Measurements from ENCODE around the gene CA4.

Gene CA4

DNA sequence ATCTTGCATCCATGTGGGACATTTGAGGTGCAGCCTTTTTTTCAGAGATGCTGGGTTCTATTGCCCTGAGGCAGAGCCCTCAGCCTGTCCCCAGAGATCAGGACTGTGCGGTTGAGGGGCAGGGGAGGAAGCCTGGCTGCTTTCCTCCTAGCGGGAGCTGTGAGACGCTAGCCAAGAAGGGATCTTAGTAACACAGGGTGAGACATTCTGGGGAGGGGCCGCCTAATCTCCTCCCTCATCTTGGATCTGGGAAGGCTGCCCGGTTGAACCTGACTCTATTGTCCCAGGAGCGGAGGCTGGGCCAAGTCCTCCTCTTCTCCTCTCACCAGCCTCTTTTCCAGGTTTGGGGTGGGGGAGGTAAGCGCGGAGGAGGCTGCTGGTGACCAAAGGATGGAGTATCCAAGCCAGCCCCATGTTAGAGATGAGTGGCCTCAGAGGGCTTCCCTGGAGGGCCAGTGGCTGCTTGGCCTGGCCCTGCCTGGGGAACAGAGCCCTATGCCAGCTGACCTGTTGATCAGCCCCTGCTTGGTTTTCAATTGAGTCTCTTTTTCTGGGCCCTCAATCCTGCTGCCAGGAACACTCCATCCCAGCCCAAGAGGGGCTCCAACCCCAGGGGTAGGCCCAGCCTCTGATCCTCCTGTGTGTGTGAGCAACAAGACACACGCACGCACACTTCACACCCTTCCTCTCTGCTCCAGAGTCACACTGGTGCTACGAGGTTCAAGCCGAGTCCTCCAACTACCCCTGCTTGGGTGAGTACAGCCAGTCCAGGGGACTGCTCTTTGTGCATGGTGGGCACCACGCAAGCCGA is 5.0 kb downstream of the CA4 start:
- in situ Hi-C loops (cut with MboI; ENCODE audit: low sequenced_read_pairs), result no loop called here

DNA sequence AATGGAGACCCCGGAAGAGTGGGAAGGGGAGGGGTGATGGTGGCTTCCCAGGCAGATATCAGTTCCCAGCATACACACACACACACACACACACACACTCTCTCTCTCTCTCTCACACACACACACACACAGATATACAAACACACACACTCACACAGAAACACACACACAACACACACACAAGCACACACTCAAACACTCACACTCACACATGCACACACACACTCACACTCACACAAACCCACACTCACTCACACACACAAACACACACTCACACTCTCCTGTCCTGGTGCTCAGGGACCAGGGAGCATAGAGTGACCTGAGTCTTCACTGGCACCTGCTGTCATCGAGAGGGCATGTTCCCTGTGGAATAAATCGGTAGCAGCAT is 5.6 kb downstream of the CA4 start:
- in situ Hi-C loops (cut with MboI; ENCODE audit: low sequenced_read_pairs), result no loop called here

DNA sequence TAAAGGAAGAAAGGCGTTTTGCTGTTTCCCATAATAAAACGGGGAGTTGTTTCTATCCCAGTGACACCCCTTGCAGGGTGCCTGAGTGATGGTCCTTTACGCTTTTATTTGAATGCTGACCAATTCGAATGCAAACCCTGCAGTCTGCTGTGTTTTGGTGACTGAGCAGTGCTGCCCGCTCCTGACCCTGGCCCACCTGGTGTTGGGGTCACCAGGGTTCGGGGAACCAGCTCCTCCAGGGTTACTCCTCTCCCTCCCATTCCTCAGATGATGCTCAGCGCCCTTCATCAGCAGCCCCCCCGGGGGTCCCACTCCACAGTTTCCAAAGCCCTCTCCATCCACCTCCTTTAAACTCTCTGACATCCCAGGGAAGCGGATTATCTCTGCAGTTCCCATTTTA is 6.0 kb downstream of the CA4 start:
- in situ Hi-C loops (cut with MboI; ENCODE audit: low sequenced_read_pairs), result no loop called here

DNA sequence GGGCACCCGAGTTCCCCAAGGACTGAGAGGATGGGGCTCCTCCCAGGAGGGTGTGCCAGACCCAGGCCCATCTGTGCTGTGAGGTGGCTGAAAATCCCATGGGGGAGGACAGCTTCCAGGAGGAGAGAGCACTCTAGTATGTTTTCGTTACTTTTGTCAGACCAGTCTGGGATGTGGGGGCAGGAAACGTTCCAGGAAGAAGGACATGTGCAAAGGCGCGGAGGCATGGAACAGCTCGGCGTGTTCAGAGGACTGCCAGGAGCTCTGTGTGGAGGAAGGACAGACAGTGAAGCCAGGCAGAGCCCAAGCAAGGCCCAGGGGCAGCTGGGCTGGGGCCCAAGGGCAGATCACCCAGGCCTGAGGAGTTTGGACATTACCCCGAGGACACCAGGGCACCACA is 7.0 kb downstream of the CA4 start:
- in situ Hi-C loops (cut with MboI; ENCODE audit: low sequenced_read_pairs), result no loop called here

DNA sequence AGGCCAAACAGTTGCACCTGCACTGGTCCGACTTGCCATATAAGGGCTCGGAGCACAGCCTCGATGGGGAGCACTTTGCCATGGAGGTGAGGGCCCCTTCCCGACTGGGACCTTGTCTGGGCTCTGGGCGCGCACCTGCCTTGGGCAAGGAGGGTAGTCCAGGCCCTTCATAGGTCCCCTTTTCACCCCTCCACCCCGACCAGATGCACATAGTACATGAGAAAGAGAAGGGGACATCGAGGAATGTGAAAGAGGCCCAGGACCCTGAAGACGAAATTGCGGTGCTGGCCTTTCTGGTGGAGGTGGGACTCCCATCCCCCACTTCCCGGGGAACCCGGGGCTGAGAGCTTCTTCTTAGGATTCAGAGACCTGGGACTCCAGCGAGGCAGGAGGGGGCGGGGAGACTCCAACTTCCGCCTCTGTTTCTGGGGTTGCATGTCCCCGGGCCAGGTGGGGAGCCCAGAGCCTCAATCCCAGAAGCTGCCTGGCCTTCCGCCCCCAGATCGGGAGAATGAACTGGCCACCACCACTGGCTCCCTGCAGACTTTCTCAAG is 7.8 kb downstream of the CA4 start:
- in situ Hi-C loops (cut with MboI; ENCODE audit: low sequenced_read_pairs), result no loop called here

- in situ Hi-C loops (cut with MboI; ENCODE audit: low sequenced_read_pairs), result no loop called here
These were observed 9.1 kb downstream of the CA4 start for GRCh38 chr17:60158751-60159478.

DNA sequence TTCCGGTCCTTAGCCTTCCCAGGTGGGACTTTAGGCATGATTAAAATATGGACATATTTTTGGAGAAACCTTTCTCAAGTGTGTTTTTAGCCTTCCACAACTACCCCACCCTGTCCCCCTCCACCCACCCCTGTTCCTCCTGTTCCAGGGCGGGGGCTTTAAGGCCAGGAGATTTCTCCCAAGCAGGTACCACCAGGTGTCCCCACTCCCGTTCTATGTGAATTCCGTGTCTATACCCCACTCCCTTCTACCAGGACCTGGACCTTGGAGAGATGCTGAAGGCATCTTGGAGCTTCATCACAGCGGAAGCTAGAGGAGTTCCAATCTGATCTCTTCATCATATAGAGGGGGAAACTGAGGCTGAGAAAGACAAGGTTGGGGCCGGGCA is 9.7 kb downstream of the CA4 start:
- in situ Hi-C loops (cut with MboI; ENCODE audit: low sequenced_read_pairs), result no loop called here

- in situ Hi-C loops (cut with MboI; ENCODE audit: low sequenced_read_pairs), result no loop called here
These were observed 11.2 kb downstream of the CA4 start for GRCh38 chr17:60160829-60161501.

- in situ Hi-C loops (cut with MboI; ENCODE audit: low sequenced_read_pairs), result no loop called here
These were observed 12.0 kb downstream of the CA4 start for GRCh38 chr17:60161598-60162330.

DNA sequence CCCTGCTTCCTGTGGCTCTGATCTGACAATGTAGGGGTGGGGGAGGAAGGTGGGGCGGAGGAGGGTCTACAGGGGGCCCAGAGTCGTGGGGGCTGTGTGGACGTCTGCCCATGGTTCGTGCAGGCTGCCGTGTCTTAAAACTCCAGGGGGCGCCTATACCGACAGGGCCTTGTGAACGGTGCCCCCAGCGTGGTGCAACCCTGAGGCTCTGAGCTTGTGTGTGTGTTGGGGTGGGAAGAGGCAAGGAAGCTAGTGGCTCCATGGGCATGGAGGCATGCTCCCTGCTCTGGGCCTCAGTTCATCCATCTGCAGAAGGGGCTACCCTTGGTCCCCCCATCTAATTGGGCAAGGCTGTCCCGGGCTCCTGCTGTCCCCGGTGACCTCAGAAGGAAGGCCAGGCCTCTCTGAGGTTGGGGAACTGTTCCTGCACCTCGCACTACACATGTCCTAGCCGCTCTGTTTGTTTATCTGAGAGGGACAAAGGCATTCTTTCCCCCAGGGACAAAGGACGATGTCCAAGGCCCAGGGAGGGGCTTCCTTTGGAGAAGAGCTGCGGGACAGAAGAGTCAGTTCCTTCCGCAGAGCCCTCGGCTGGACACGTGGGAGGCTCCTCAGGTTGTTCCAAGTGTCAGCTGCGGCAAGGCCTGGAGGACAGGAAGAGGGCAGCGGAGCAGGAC is 13.5 kb downstream of the CA4 start:
- in situ Hi-C loops (cut with MboI; ENCODE audit: low sequenced_read_pairs), result no loop called here

- in situ Hi-C loops (cut with MboI; ENCODE audit: low sequenced_read_pairs), result no loop called here
These were observed 14.4 kb downstream of the CA4 start for GRCh38 chr17:60164164-60164563.

DNA sequence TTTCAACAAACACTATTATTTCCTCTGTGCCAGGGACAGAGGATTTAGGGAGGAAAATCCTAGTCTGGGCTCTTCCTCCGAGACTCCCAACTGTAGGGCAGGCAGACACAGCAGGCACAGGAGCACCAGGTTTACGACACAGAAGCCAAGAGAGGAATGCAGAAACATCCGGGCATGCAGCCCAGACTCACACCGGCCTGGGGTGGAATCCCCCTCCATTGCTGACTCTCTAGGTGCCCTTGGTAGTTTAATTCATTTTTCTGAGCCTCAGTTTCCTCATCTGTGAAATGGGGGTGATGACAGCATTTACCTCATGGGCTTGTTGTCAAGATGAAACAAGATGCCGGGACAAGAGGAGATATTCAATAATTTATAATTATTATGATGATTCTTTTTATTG is 14.9 kb downstream of the CA4 start:
- in situ Hi-C loops (cut with MboI; ENCODE audit: low sequenced_read_pairs), result no loop called here

GRCh38 chr17:60165223-60165622 is 15.4 kb downstream of the CA4 start:
- in situ Hi-C loops (cut with MboI; ENCODE audit: low sequenced_read_pairs), result no loop called here

DNA sequence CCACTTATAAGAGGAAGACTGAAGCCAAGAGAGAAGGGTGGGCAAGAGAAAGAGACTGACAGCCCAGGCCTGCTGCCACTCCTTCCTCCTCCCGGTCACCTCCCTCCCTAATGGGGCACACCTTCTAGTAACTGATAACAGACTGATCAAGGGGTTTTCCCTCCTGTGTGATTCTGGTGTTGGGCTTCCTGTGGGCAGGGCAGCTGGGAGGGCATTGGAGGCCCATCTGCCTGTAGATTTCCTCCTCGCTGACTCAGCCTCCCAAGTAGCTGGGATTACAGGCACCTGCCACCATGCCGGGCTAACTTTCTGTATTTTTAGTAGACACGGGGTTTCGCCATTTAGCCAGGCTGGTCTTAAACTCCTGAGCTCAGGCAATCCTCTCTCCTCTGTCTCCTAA is 16.2 kb downstream of the CA4 start:
- in situ Hi-C loops (cut with MboI; ENCODE audit: low sequenced_read_pairs), result no loop called here

GRCh38 chr17:60167065-60167741 is 17.4 kb downstream of the CA4 start:
- in situ Hi-C loops (cut with MboI; ENCODE audit: low sequenced_read_pairs), result no loop called here

GRCh38 chr17:60168654-60169053 is 18.9 kb downstream of the CA4 start:
- in situ Hi-C loops (cut with MboI; ENCODE audit: low sequenced_read_pairs), result no loop called here

DNA sequence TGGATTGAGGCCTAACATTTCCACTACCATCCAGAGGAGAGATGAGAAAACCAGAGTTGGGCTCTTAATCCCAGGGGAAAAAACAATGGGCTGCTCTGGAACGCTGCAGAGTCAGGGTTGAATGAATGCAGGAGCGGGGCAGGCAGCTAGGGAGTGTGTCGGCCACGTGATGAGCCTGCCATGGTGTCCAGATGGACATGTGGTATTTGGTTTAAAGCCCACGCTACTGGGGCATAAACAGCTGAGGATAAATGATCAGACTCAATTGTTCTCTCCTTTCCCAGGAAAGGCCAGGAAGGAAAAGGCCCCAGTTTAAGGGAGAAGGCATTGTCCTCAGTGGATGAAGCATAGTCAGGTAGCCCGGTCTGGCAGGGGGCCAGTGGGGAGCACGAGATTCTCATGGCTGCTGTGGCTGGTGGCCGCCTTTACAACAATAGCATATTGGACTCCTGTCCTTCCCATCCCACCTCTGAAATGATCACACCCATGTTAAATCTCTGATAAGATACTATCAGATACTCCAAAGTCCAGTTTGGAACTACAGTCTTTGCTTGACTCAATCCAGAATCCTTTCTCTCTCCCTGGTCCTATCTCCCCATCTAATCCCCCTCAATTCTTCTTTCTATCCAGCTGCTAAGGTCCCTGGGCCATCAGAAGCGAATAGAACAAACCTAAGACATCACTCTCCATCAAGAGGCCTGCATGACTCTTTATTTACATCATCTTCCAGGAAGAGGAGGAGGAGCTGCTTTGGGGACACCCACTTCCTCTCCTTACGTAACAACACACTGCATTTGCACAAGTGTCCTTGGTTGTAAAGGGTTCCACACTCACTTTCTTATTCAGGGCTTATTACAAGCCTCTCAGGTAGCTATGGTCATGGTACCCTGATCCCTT is 20.4 kb downstream of the CA4 start:
- in situ Hi-C loops (cut with MboI; ENCODE audit: low sequenced_read_pairs), result no loop called here

GRCh38 chr17:60170835-60171752 is 21.3 kb downstream of the CA4 start:
- in situ Hi-C loops (cut with MboI; ENCODE audit: low sequenced_read_pairs), result no loop called here
